Pancreas (tissue), 10 donors: ENCODE measurements around the gene SLC26A8. TPM values are rescaled to one million over a fixed set of nuclear protein-coding genes. Genes with fewer than 3 reads are reported as not detected.

Source experiments
- ATAC-seq, 4 donors: fragments of 200-7000 bp; cut with Tn5 transposase; one replicate each; pipeline versions ENCODE4 v1.8.0 to v1.9.1; 2020; ENCODE audit warnings: mild to moderate bottlenecking in 4 of 4, moderate library complexity in 4 of 4
- DNase-seq, 6 donors: peaks; one replicate each; pipeline ENCODE4 v3.0.0-alpha.2; 2020
- FAIRE-seq: peaks from 2 replicates; lab custom pipeline; 2012; peaks lifted over from hg19 to GRCh38; lab: Jason Lieb, UNC
- H3K27ac ChIP-seq, 4 donors: fragments of 200-600 bp; sonication (generic); 1 replicate in 3 of 4; 2 replicates in 1 of 4; pipeline versions ENCODE4 v1.5.0 to v1.8.0; 2020
- H3K27me3 ChIP-seq, 4 donors: fragments of 200-600 bp; one replicate each; pipeline ENCODE4 v1.8.0; 2021
- H3K36me3 ChIP-seq, 3 donors: fragments of 200-600 bp; sonication (generic) in 1 of 3; one replicate each; pipeline versions ENCODE4 v1.5.0 to v1.8.0; 2020 to 2021
- H3K4me1 ChIP-seq, 3 donors: fragments of 200-600 bp; one replicate each; pipeline ENCODE4 v1.8.0; 2021
- H3K4me3 ChIP-seq, 4 donors: fragments of 200-600 bp; sonication (generic) in 2 of 4; one replicate each; pipeline versions ENCODE4 v1.5.0 to v1.8.0; 2020 to 2021
- H3K9me3 ChIP-seq, 4 donors: fragments of 200-600 bp; one replicate each; pipeline ENCODE4 v1.8.0; 2021
- WGBS, 2 donors: extraction: QIAGEN DNeasy Blood & Tissue Kit; methylation state at CpG; one replicate each; pipeline ENCODE4 v1.1.7; 2013; 5-methylcytosine and 5-hydroxymethylcytosine counted together
- intact Hi-C, 3 donors: fragments of 100-400 bp; cut with DNase I; formaldehyde crosslinking; loops; one replicate each; pipeline versions ENCODE4 v1.11.1 to v1.14.2; 2022
- polyA plus RNA-seq, 2 donors: library from polyadenylated mRNA; stranded (reverse); fragments of 200-250 nt; gene quantifications; one replicate each; pipeline ENCODE4 v1.2.3, GENCODE V29; 2013
- total RNA-seq, 6 donors: library from RNA; stranded (reverse); fragmentation: NEBNext Ultra II Directional in 4 of 6; extraction: Animal tissue kit (Norgen Biotek cat#: 25700) in 4 of 6; gene quantifications; one replicate each; pipeline versions ENCODE4 v1.2.1 to v1.2.4, GENCODE V29; 2021 to 2023
- TF ChIP-seq, protein P1 (sequence below), 4 donors: fragments of 200-600 bp; sonication (generic) in 3 of 4; IDR thresholded peaks; one replicate each; pipeline versions ENCODE4 v1.5.0 to v1.8.0; 2021; ENCODE audit warnings: antibody characterized with exemption in 4 of 4
- donor health status: healthy with polysubstance abuse.
- donor health status: DM: no; HTN: no; CAD: no; lungs with moderate emphysema.
- donor health status: DM: no; HTN: no; CAD: no.
- donor health status: control.
- donor health status: control.
- donor health status: Bipolar disorder and iron deficiency.
- donor health status: DM: yes; HTN: yes; CAD: no.
- donor health status: DM: no; HTN: no; CAD: no.
- donor health status: DM: no; HTN: no; CAD: no.
- donor health status: DM: yes; HTN: yes; CAD: no.

Gene SLC26A8
- total and polyA plus RNA-seq, 8 donors = 0.06 to 0.11 (median 0.07) TPM; not detected in 5

DNA sequence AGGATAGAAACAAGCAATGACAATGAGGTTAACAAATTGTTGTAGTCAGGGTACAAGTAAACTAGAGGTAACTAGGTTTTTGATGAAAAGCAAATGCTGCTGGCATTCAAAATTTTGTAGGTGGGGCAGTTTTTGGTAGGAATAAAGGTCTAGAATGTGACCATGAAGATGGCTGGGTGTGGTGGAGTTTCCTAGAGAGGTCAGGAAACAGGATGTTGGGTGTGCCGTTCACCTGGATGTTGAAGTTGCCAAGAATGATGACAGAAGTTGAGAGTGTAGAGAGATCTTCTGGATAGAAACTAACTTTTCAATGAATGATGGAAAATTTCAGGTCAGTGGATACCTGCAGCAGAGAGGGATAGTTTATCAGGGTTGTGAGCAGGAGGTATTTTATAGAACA is 25.9 kb upstream of the SLC26A8 start:
- intact Hi-C loops = no loop called here
- DNase-seq (no peak), ATAC-seq (no peak), FAIRE-seq (no peak)
- 73% methylated on average over 1 of the region's 1 CpG for WGBS, 2 donors
- Histone ChIP-seq H3K27ac (no peak overlapping the region), H3K36me3 (no peaks in the 10 kb centered on the region), H3K4me3 (no peak overlapping the region), H3K4me1 (peaks cover 7 to 26% (median 25%) of the 10 kb centered on the region in 3 donors), H3K9me3 (no peaks in the 10 kb centered on the region), H3K27me3 (no peaks in the 10 kb centered on the region)
- TF ChIP-seq, protein P1, sequence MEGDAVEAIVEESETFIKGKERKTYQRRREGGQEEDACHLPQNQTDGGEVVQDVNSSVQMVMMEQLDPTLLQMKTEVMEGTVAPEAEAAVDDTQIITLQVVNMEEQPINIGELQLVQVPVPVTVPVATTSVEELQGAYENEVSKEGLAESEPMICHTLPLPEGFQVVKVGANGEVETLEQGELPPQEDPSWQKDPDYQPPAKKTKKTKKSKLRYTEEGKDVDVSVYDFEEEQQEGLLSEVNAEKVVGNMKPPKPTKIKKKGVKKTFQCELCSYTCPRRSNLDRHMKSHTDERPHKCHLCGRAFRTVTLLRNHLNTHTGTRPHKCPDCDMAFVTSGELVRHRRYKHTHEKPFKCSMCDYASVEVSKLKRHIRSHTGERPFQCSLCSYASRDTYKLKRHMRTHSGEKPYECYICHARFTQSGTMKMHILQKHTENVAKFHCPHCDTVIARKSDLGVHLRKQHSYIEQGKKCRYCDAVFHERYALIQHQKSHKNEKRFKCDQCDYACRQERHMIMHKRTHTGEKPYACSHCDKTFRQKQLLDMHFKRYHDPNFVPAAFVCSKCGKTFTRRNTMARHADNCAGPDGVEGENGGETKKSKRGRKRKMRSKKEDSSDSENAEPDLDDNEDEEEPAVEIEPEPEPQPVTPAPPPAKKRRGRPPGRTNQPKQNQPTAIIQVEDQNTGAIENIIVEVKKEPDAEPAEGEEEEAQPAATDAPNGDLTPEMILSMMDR (IDR thresholded peaks at IDR 0.05) = no peak

DNA sequence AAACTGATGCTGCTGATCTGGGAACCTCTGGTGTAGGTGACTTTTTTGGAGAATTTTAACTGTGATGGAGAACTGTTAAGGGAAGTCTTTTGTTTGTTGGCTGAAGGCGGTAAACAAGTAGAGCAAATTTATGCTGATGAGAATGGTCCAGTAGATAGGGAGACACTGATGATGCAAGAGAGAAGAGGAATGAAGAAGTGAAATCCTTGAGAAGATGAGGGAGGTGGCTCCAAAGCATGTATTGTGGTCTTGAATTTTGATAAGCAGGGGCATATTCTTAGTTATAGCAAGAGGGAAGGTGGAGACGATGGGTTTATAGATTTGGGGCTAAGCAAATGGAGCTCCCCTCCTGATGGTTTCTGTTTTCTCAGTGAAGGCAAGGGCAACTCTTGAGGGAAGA is 25.1 kb upstream of the SLC26A8 start:
- Histone ChIP-seq H3K27ac (no peak overlapping the region), H3K9me3 (no peaks in the 10 kb centered on the region), H3K4me3 (no peak overlapping the region), H3K27me3 (no peaks in the 10 kb centered on the region), H3K4me1 (peaks cover 7 to 21% (median 20%) of the 10 kb centered on the region in 3 donors), H3K36me3 (no peaks in the 10 kb centered on the region)
- no peak for FAIRE-seq
- intact Hi-C loops = no loop called here
- no peak for DNase-seq
- 95 to 96% methylated on average over 2 of the region's 2 CpGs for WGBS, 2 donors
- TF ChIP-seq, protein P1 (IDR thresholded peaks at IDR 0.05) = no peak
- no peak for ATAC-seq

DNA sequence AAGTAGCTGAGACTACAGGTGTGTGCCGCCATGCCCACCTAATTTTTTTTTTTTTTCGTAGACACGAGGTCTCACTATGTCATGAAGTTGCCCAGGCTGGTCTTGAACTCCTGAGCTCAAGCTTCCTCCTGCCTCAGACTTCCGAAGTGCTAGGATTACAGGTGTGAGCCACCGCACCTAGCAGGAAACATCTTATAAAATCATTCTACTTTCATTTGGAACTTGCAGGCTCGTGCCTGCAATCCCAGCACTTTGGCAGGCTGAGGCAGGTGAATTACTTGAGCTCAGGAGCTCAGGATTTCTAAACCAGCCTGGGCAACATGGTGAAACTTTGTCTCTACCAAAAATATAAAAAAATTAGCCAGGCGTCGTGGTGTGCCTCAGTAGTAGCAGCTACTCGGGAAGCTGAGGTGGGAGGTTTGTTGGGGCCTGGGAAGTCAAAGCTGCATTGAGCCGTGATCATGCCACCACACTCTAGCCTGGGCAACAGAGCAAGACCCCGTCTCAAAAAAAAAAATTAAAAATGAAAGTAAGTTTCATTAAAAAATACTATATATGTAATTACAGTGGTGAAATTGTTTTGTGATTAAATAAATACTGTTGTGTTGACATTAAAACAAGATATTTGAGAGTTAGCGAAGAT is 18.3 kb upstream of the SLC26A8 start:
- H3K36me3 ChIP-seq = no peaks in the 10 kb centered on the region
- H3K27ac ChIP-seq = no peak overlapping the region
- no peak for FAIRE-seq
- 93 to 96% methylated on average over 12 of the region's 12 CpGs for WGBS, 2 donors
- intact Hi-C loops = no loop called here
- TF ChIP-seq, protein P1 (IDR thresholded peaks at IDR 0.05) = no peak
- no peaks in the 10 kb centered on the region for H3K27me3 ChIP-seq
- no peak for DNase-seq
- no peaks in the 10 kb centered on the region for H3K9me3 ChIP-seq
- H3K4me3 ChIP-seq = no peak overlapping the region
- peaks cover 10 to 38% (median 24%) of the 10 kb centered on the region in 3 donors for H3K4me1 ChIP-seq
- no peak for ATAC-seq

DNA sequence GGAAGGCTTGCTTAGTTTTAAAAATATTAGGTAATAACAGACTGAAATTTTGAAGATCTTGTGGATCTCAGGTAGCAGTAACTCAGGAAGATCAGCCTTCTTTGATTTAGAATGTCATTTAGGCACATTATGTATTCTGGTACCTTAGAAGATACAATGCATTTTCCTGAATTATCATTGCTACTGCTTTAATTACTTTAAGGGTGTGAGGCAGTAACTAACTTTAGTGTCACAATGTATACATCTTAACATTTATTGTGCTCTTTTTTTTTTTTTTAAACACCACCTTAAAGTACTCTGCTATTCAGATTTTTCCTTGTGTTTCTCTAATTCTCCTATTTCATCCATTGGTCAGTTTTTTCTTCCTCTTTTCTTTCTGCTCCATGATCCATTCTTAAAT is 16.5 kb upstream of the SLC26A8 start:
- no peaks in the 10 kb centered on the region for H3K27me3 ChIP-seq
- FAIRE-seq = no peak
- TF ChIP-seq, protein P1 (IDR thresholded peaks at IDR 0.05) = no peak
- H3K36me3 ChIP-seq = no peaks in the 10 kb centered on the region
- no peak overlapping the region for H3K27ac ChIP-seq
- no peak overlapping the region for H3K4me3 ChIP-seq
- no peaks in the 10 kb centered on the region for H3K9me3 ChIP-seq
- DNase-seq = no peak
- intact Hi-C loops = no loop called here
- no peak for ATAC-seq
- peaks cover 10 to 36% (median 21%) of the 10 kb centered on the region in 3 donors for H3K4me1 ChIP-seq

DNA sequence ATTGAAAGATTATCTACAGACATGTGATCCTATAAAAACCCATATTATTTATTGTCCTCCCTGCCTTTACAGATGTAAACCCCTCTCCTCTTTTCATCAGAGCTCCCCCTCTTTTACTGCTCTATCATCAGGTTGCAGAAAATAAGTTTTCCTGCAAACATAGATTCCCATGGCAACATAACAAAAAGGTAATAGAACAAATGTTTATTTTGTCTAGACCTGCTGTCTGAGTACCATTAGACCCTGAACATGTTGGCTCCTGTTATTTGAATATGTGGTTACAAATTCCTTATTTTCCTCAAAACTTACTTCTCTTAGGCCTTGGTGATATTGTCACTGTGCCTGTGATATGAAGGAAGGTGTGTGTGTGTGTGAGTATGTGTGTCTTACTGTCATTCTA is 14.7 kb upstream of the SLC26A8 start:
- H3K27me3 ChIP-seq = no peaks in the 10 kb centered on the region
- peak overlapping the region in 1 of 4 donors; percentile 33 for H3K27ac ChIP-seq
- peaks cover 10 to 46% (median 28%) of the 10 kb centered on the region in 3 donors for H3K4me1 ChIP-seq
- TF ChIP-seq, protein P1 (IDR thresholded peaks at IDR 0.05) = no peak
- no peaks in the 10 kb centered on the region for H3K9me3 ChIP-seq
- no peak for DNase-seq
- no peak overlapping the region for H3K4me3 ChIP-seq
- intact Hi-C loops = no loop called here
- no peak for FAIRE-seq
- ATAC-seq = peak; percentile 48 to 75 (median 74)
- no peaks in the 10 kb centered on the region for H3K36me3 ChIP-seq
